Left lung (tissue), 10 donors: ENCODE data around the gene GOLM1. TPM values are rescaled to one million over a fixed set of nuclear protein-coding genes. Genes with fewer than 3 reads are reported as not detected.

ENCODE experiments used
- ATAC-seq: fragments of 200-7000 bp; cut with Tn5 transposase; one replicate; pipeline ENCODE4 v1.9.1; 2020; ENCODE audit warnings: moderate library complexity
- DNase-seq, 4 donors: peaks; one replicate each; pipeline ENCODE4 v3.0.0-alpha.2; 2013 to 2020
- H3K27ac ChIP-seq, 2 donors: fragments of 200-600 bp; sonication (generic) in 1 of 2; one replicate each; pipeline versions ENCODE4 v1.5.0 to v1.8.0; 2020 to 2021
- H3K27me3 ChIP-seq, 2 donors: fragments of 200-600 bp; sonication (generic) in 1 of 2; one replicate each; pipeline versions ENCODE4 v1.5.0 to v1.8.0; 2020 to 2021
- H3K36me3 ChIP-seq, 2 donors: fragments of 200-600 bp; sonication (generic) in 1 of 2; one replicate each; pipeline versions ENCODE4 v1.5.0 to v1.8.0; 2020 to 2021
- H3K4me1 ChIP-seq, 2 donors: fragments of 200-600 bp; one replicate each; pipeline ENCODE4 v1.8.0; 2021
- H3K4me3 ChIP-seq, 2 donors: fragments of 200-600 bp; sonication (generic) in 1 of 2; one replicate each; pipeline versions ENCODE4 v1.5.0 to v1.8.0; 2020 to 2021; ENCODE audit warnings: mild to moderate bottlenecking in 1 of 2
- H3K9me3 ChIP-seq, 2 donors: fragments of 200-600 bp; sonication (generic) in 1 of 2; one replicate each; pipeline versions ENCODE4 v1.5.0 to v1.8.0; 2020 to 2021
- intact Hi-C, 2 donors: fragments of 100-400 bp; cut with DNase I; formaldehyde crosslinking; loops; one replicate each; pipeline versions ENCODE4 v1.11.2 to v1.14.2; 2022
- polyA plus RNA-seq, 6 donors: library from polyadenylated mRNA; unstranded; fragments of 120-200 nt; gene quantifications; one replicate each; pipeline ENCODE4 v1.2.1, GENCODE V29; 2013; ENCODE audit not compliant: insufficient read length in 6 of 6
- total RNA-seq, 2 donors: library from RNA; stranded (reverse); fragmentation: NEBNext Ultra II Directional; extraction: Animal tissue kit (Norgen Biotek cat#: 25700); gene quantifications; one replicate each; pipeline ENCODE4 v1.2.1, GENCODE V29; 2021
- TF ChIP-seq, protein P1 (sequence below), 2 donors: fragments of 200-600 bp; sonication (generic) in 1 of 2; IDR thresholded peaks; one replicate each; pipeline versions ENCODE4 v1.5.0 to v1.8.0; 2021; ENCODE audit warnings: antibody characterized with exemption in 2 of 2
- donor health status: DM: no; HTN: yes; CAD: no.
- donor health status: DM: no; HTN: no; CAD: no.

Gene GOLM1
- total and polyA plus RNA-seq, 8 donors: 30.9 to 115 (median 111) TPM

DNA sequence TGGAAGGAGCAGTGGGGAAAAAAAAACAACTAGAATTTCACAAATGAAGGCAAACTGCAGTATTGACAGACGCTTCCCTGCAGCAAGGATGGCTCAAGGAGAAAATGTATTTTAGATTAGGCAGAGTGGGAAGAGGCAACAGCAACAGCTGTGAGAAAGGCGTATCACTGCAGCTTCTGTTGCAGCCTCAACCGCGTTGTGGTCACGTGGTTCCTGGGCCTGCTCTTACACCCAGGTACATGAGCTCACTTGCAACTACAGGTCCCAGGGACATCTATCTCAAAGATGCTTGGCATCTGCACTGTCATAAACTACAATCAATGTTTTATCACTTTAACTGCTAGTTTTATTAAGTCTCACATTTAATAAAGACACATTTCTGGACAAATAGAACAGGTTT is 36.0 kb upstream of the GOLM1 start:
- Histone ChIP-seq H3K36me3 (no peaks in the 10 kb centered on the region), H3K9me3 (no peaks in the 10 kb centered on the region), H3K27ac (no peak overlapping the region), H3K4me3 (no peak overlapping the region), H3K27me3 (no peaks in the 10 kb centered on the region), H3K4me1 (no peaks in the 10 kb centered on the region)
- ATAC-seq (no peak), DNase-seq (no peak)
- TF ChIP-seq, protein P1, sequence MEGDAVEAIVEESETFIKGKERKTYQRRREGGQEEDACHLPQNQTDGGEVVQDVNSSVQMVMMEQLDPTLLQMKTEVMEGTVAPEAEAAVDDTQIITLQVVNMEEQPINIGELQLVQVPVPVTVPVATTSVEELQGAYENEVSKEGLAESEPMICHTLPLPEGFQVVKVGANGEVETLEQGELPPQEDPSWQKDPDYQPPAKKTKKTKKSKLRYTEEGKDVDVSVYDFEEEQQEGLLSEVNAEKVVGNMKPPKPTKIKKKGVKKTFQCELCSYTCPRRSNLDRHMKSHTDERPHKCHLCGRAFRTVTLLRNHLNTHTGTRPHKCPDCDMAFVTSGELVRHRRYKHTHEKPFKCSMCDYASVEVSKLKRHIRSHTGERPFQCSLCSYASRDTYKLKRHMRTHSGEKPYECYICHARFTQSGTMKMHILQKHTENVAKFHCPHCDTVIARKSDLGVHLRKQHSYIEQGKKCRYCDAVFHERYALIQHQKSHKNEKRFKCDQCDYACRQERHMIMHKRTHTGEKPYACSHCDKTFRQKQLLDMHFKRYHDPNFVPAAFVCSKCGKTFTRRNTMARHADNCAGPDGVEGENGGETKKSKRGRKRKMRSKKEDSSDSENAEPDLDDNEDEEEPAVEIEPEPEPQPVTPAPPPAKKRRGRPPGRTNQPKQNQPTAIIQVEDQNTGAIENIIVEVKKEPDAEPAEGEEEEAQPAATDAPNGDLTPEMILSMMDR (IDR thresholded peaks at IDR 0.05): no peak
- intact Hi-C loops: no loop called here

DNA sequence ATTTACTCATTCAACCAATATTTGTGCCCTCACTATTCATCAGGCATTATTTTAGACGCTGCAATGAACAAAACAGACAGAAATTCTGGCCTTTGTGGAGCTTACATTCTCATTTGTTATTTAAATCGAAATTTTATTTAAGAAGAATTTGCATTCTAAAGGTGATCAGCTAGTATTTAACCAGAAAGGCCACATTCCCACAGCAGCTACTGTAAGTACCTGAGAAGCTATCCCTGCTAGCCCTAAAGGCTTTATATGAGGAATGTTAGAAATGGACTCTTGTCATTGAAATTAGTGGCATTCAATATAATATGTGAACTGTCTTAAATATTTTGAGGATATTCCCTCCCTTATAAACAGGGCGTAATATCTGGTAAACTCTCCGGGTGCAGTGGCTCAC is 35.0 kb upstream of the GOLM1 start:
- no peaks in the 10 kb centered on the region for H3K27me3 ChIP-seq
- DNase-seq (no peak), ATAC-seq (no peak)
- H3K4me1 ChIP-seq: no peaks in the 10 kb centered on the region
- no peak overlapping the region for H3K27ac ChIP-seq
- H3K4me3 ChIP-seq: no peak overlapping the region
- H3K9me3 ChIP-seq: no peaks in the 10 kb centered on the region
- intact Hi-C loops: no loop called here
- H3K36me3 ChIP-seq: no peaks in the 10 kb centered on the region
- TF ChIP-seq, protein P1 (IDR thresholded peaks at IDR 0.05): no peak

DNA sequence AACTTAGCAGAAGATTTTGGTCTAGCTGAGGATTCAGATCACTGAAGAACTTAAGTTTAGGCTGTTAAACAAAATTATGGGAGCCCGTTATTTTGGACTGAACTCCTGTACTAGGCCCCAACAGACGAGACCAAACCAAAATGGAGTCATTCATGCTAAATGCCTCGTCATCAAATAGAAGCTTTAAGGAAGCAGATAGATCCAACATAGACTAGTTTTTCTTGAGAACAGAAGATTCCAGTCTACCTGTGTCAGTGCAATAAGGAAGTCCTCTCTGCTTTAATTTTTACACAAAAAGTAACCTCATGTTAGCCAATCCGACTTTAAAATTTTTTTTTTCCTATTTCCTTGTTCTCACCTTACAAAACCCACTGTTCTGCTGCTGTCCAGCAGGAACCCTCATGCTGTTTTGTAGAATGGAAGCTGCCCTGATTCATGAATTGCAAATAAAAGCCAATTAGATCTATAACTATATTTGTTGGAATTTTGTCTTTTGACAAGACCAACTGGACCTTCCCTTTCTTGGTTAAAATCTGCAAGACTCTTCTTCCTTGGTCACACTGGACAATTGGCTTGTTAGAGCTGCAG is 29.0 kb upstream of the GOLM1 start:
- intact Hi-C loops: no loop called here
- DNase-seq (no peak), ATAC-seq (no peak)
- Histone ChIP-seq H3K4me1 (peaks cover 0 to 8% of the 10 kb centered on the region in 2 donors), H3K36me3 (no peaks in the 10 kb centered on the region), H3K27ac (peak overlapping the region in 1 of 2 donors; percentile 47), H3K9me3 (no peaks in the 10 kb centered on the region), H3K4me3 (no peak overlapping the region), H3K27me3 (no peaks in the 10 kb centered on the region)
- TF ChIP-seq, protein P1 (IDR thresholded peaks at IDR 0.05): no peak

DNA sequence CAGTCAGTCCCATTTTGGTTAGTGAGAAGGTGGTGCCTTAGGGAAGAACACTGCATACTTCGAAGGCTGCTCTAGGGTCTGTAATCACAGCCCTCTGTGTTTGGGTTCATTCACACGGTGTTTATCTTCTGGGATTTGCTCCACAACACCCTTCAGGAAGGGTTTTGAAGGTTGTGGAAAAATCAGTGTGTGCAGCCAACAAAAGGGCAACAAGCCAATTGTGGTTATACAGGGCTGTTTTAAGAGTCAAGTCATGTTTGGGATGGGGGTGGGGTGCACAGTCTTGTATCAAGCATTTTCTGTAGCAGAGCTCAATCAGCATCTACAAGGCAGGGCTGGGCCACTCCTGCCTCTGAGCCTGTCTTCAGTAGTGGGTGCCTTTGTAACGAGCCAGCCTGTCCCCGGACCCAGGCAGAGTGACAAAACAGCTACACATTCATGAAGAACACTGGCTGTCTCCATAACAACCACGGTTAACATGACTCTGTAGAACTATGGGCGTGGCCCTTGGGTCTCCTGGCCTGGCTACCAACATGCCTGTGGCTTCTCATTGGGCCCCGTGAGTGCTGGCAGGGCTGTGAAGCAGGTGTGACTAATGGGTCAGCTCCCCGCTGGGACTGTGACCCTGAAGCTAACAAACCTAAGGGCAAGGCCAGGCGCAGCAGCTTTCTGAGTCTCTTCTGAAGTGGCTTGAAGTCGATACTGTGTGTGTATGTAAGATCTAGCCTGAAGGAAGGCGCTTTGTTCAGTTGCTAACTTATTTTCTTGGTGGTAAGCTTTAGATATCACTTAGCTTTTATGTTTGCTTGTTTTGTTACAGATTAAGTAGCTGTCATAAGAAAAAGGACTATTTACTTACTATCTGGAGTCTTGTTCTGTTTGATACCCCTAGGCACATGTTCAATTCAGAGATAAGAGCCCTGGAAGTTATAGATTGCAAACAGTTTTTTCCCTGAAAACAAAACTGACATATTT is 27.9 kb upstream of the GOLM1 start:
- DNase-seq (peak; percentile 68 to 89 (median 88)), ATAC-seq (peak; percentile 99)
- H3K36me3 ChIP-seq: no peaks in the 10 kb centered on the region
- no peaks in the 10 kb centered on the region for H3K9me3 ChIP-seq
- TF ChIP-seq, protein P1 (IDR thresholded peaks at IDR 0.05): no peak
- intact Hi-C loops: no loop called here
- peak overlapping the region; percentile 47 to 64 for H3K27ac ChIP-seq
- no peaks in the 10 kb centered on the region for H3K27me3 ChIP-seq
- H3K4me1 ChIP-seq: peaks cover 0 to 8% of the 10 kb centered on the region in 2 donors
- no peak overlapping the region for H3K4me3 ChIP-seq

DNA sequence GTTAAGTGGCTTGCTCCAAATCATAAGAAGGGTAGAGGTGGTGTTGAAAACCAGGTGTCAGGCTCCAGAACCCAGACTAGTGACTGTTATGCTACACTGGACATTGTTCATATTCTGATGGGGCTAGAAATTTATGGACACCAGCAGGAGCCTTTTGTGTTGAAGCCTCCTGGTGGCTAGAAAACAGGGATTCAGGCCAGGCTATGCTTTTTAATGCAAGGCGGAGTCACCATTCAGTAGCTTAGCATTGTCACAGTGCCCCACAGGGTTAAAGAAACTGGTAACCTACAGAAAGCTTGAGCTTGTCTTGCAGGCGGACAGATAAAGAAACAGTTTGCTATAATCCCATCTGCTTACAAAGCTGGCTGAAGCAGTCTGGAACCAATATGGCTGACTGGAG is 23.0 kb upstream of the GOLM1 start:
- no peak for ATAC-seq
- intact Hi-C loops: no loop called here
- Histone ChIP-seq H3K27ac (no peak overlapping the region), H3K27me3 (no peaks in the 10 kb centered on the region), H3K4me3 (no peak overlapping the region), H3K9me3 (no peaks in the 10 kb centered on the region), H3K36me3 (no peaks in the 10 kb centered on the region), H3K4me1 (peaks cover 0 to 6% of the 10 kb centered on the region in 2 donors)
- TF ChIP-seq, protein P1 (IDR thresholded peaks at IDR 0.05): no peak
- DNase-seq: no peak
